ENCODE results near the gene TFF2.

TFF2 gene

DNA sequence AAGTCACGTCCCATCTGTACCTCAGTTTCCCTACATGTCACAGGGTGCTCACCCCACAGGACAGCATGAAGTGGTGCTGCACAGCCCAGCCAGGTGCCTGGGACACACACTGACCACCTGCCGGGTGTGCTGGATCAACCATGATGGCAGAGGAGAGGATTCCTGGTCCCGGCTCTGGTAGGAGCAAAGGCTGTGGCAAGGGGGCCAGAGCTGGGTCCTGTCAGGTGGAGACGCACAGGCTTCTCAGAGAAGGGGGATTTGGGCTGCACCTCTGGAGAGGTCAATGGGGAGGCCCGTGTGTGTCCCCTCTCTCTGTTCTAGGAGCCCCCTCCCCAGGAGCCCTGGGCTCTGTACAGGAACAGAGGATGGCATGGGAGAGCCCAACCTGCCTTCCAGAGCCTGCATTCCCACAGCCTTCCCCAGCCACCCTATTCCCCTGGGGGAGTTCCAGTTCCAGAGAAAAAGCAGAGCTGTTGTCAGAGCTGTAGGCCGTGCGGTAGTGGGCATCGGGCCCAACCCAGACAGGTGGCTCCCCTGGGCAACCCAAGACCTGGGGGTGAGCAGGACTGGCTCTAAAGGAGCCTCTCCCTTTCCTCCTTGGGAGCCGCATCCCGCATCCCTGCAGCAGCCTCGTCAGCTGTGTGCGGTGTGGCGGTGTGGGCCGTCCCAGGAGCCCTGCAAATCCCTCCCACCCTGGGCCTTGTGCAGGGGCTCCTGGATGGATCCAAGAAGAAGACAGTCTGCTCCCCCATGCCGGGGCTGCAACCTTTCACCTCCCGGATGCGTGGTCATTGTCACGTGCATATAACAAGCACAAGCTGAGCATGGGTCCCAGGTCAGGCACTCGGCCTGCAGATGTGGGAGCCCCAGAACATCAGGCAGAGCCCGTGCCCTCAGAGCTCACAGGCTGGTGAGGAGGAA, 32.7 kb downstream of the TFF2 start:
- DNase-seq, result no peak

DNA sequence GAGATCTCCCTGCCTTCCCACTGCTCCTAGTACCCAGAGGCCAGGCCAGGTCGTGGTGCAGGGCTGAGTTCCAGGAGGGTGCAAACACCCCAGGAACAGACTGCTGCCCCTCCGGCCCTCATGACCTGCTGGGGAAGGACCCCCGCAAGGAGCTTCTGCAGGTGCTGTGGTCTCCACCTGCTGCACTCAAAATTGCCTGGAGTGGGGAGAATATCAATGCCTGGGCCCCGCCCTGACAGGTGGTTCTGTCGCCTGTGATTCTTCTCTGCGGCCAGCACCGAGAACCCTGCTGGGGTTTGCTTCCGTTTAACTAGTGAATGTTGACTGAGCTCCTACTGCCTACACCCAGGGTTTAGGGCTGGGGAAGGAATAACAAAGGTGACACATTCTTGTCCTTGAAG, 33.5 kb downstream of the TFF2 start:
- no peak for DNase-seq

DNA sequence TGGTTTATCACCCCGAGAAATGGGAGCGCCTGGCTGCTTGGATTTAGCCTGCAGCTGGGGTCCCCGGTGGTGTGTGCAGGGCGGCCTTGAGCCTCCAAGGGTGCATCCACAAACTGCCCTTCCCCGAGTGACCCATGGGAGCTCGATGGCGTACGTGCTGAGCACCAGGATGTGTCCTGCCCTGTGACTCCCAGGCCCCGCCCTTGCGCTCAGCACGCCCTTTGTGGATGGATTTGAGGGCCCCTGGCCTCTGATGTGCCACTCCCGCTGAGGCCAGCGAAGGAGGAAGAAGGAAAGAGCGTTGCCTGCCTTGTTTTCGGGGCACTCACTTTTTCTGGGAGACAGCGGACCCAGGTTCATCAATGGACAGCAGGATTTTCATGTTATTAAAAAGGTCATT, 33.9 kb downstream of the TFF2 start:
- DNase-seq, result no peak

DNA sequence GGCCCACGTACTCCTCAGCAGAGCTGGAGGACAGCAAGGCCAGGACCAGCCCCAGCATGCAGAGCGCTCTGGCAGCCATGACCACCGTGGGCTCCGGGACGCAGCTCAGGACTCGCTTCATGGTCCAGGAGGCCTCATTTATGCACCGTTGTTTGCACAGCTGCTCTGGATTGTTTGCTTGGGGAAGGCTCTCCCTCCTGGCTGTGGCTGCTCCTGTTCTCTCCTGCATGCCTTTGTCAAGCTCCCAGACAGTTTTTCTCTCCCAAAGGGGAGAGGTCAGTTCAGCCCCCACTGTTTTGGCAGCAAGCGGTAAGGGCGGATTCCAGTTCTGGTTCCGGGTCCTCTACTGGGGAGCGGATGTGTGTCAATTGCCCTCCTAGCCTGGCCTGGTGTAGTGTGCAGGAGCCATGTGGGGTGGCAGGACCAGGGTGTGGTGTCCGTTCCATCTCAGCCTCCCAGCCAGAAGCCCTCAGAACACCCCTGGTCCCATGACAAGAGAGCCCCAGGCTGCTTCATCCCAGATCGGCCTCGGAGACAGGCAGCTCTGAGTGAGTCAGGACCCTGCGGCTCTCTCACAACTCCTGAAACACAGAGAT, 35.4 kb downstream of the TFF2 start, which contains the start of gene TFF3:
TFF3 (minus strand) TSS at position 114 of the 596 bp plus-strand sequence; CDS start at position 79, 35 bp downstream.
- DNase-seq, result no peak

DNA sequence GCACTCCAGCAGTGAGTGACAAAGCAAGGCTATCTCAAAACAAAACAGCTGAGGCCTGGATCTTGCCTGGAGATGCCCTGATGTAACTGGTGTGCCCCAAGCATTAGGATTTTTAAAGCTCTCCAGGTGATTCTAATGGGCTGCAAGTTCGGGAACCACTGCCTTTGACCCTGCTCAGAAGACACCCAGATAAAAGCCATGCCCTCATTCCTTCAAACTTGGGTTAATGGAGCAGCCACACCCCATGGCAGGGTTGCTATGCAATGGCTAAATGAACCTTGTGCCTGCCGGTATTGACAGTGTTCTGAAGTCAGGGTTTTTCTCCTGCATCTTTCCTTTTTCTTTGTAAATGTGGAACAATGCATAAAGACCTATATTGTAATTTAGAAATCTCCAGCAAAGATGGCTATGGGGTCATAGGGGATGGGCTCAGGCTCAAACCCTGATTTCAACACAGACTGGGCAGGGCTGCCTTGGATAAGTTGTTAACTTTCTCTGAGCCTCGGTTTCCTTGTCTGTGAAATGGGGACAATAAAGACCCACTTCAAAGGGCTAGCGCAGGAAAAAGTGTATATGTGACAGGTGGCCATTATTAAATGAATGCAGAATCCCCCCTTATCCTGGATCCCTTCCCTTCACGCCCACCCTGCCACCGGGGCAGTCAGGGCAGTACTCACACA, 36.0 kb downstream of the TFF2 start:
- DNase-seq, result no peak

DNA sequence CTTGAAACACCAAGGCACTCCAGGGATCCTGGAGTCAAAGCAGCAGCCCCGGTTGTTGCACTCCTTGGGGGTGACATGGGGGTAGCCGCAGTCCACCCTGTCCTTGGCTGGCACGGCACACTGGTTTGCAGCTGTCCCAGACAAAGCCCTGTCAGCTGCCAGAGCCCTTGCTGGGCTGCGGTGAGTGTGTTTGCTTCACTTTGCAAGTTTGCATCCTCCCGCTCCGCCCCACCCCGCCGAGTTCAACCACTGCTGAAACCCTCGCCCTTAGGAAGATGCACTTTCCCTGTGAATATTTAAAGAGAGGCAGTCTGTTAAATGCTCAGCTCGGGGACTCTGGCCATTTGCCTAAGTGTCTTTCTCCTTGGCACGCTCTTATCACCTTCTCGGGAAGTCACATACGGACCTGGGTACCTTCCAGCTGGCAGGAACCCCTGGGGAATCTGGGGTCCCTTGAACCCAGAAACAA, 37.3 kb downstream of the TFF2 start:
- no peak for DNase-seq

DNA sequence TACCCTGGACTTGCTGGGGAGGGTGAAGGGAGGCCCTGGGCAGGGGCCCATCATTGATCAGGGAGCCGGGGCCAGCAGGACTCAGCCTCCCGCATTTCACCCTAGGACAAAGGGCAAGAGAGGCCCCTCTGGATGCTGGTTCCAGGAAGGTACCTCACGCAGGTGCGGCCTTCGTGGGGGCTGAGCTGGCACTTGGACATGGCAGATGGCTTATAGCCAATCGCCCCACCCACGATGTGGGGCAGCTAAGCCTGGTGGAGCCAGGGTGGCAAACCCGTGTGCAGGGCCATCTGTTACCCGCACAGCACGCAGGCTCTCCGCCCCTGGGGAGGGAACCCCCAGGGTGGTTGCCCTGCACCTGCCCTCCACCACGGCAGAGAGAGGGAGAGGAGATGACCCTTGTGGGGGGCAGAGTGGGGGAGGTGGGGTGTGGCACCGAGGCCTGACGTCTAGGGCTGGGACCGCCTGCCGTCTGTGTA, 38.1 kb downstream of the TFF2 start:
- DNase-seq, result no peak

DNA sequence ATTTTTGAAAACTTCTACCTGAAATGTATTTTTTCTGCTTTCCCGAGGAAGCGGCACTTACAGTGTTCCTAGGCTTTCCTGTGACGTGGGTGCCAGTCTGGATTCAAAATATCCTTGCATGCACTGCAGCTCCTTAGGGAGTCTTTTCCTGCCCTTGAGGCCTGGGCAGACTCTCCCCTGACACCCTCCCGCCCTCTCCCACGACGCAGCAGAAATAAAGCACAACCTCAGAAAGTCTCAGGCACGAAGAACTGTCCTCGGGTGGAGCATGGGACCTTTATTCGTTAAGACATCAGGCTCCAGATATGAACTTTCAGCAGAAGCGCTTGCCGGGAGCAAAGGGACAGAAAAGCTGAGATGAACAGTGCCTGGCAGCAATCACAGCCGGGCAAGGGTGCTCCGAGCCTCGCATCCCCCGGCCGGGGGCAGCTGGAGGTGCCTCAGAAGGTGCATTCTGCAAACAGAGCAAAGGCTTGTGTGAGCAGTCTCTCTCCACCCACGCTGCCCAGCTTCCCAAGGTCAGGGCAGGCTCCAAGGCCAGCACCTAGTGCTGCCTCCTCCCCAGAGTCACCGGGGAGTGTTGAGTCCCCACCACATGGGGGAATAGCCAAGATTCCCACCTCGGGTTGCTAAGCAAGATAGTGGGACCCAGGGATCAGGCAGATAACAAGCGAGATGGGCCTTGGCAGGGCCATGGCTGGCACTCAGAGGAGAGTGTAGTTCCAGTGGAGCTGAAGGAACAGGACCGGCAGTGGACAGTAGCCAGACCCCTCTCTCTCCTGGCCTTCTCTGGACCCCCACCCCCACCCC, 38.8 kb downstream of the TFF2 start:
- DNase-seq, result no peak

DNA sequence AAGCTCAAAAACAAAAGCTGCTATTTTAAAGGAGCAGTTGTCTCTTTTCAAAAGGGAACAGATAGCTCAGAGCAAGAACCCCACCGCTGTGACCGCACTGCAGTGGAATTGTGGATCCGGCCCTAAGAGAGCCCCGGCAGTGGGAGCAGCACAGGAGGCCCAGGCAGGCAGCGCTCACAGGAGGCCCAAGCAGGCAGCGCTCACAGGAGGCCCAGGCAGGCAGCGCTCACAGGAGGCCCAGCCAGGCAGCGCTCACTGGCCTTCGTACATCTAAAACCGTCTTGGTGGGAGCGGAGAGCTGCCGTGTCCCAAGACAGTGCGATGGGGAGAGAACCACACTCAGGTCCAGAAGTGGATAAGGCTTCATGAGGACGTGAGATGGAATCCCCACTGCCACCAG, 39.6 kb downstream of the TFF2 start:
- no peak for DNase-seq

DNA sequence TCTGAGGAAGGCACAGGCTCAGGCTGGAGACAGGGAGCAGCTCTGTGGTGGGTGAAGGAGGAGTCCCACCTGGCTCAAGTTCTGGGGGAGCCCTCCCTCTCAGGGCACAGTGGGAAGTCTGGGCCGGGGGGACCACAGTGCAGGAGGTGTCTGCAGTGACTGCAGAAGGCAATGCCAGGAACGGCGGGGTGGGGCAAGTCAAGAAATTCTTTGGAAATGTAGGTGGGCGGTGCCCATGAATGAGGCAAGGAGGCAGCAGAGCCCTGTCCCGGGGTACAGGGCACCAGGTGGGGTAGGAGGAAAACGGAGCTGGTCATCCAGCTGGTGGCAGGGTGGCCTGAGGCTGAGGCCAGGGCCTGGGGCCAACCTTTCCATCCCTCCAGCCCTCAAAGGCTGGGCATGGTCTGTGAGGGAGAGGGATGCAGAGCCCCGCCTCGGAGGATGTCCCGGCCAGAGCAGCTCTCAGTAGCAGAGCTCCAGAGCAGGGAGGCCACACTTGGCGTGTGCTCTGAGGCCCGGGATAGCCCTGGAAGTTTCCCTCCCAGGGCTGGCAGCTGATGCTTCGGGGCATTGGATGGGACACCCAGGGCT, 40.3 kb downstream of the TFF2 start:
- DNase-seq, result no peak

DNA sequence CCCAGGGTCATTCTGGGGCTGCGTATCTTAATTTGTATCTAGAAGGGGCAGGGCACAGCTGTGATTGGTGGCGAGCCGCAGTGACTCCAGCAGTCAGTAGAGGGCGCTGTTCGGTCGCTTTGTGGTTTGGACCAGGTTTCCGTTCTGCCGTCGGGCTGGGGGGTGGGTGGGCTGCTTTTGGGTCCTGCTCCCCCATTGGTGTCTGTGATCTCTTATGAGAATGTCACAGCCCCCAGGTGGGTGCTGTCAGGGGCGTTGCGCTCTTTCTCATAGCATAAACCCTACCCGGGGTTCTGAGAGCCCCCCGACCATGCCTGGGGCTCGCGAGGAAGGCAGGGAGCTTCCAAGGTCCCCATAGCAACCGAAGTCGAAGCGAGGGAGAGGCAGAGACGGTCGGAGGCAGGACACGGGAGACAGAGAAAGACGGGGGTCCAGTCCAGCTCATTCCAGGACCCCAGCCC, 41.0 kb downstream of the TFF2 start:
- DNase-seq, result peak; percentile 75

DNA sequence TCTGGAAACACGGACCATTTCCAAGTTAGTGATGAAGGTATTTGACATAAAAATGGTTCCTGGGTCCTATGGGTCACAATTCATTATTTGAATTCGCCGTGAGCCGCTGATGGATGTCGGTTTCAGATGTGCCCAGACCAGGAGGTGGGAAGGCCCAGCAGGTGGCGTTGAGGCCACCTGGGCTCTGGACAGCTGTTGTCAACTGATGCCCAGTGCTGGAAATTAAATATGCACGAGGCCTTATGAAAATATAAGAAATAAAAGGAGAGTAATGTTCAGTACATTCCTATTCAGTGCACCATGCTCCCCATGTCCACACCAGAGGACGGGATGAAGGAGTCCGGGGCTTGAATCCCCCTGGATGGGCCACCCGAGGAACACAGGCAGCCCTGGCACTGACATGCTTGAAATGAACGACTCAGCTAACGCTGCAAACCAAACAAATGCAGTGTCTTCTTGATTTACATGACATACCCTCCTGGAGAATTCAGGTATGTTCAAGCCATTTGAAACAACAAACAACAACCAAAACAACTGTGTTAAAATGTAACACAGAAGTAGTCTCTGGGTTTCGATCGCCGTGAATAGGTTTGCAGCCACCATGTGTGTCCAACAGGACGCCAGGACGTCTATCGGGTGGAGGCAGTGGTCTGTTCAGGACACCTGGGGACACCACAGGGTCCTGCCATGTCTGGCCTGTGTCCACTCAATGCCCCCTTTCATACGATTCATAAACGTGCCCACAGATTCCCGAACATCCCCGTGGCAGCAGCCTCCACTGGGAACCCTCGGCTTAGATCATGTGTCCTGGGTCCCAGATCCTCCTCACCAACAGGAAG, 41.7 kb downstream of the TFF2 start:
- no peak for DNase-seq

DNA sequence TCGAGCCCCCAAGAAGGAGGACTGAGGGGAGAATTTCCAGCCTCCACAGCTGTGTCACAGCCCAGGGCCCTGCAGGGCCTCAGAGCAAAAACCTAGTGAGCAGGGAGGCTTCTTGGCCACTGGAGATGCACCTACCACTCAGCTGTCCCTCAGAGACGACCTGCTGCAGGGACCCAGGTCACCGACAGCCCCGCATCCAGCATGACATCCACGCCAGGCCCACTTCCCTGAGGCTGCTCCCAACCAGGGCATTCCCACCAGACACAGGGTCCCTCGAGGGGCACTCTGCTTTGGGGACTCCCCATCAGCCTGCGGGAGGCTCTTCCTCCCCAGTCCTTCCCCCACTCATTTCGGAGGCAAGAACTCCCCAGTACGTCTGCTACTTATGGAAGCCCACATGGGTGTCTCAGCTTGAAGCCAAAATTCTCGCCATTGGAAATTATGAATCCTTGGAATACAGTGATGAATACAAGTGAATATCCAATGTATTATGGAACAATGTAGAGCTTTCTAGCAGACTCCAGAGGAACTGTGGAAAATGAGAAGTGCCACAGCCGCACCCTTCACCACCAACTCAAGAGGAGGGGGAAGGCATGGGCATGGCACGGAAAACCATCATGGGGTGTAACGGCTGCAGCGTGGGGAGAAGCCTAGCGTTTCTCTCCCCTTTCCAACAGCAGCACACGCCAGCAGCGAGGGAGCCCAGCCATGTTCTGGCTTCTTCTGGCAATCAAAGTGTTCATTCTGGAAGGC, 42.5 kb downstream of the TFF2 start:
- no peak for DNase-seq

DNA sequence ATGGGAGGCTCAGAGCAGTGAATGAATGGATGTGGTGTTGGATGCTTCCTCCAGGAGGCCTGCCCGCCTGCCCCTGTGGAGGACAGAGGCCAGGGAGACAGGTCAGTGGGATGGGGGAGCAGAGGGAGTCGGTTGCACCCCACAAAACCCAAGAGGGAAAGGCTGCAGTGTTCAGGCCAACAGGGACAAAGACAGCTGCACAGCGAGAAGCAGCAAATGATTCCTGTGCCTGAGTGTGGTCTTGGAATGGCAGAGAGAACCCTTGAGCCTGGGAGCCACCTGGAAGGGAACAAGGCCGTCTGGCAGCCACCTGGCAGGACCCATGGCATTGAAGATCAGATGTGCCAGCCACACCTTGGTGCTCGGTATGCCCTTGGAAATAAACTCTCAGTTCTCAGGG, 43.7 kb downstream of the TFF2 start:
- no peak for DNase-seq

DNA sequence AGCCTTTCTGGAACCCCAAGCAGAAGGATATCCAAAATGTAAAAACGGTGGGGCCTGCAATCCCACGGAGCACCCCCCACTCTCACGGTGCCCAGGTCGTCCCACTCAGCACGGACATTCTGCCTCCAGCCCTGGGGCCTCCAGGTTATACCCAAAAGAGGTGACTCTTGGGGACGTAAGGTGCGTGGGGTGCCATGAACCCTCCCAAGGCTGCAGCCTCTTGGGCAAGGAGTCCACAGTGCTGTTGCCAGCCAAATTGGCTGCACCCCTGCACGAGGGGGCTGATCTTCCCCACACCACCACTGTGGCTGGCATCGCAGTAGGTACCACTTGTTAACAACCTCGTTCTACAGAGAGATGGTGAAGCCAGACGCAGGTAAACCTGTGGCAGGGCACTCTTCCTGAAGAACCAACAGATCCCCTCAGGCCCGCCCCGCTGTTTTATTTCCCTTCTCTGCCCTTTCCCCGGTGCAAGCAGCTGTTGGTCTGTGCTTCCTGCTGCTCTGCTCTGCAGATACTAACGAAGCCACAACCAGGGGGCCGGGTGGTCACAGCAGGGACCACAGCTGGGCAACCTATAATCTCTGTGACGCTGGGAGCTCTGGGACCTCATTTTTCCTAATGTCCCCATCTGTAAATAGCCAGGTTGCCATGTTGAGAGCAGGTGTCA, 44.3 kb downstream of the TFF2 start:
- no peak for DNase-seq

DNA sequence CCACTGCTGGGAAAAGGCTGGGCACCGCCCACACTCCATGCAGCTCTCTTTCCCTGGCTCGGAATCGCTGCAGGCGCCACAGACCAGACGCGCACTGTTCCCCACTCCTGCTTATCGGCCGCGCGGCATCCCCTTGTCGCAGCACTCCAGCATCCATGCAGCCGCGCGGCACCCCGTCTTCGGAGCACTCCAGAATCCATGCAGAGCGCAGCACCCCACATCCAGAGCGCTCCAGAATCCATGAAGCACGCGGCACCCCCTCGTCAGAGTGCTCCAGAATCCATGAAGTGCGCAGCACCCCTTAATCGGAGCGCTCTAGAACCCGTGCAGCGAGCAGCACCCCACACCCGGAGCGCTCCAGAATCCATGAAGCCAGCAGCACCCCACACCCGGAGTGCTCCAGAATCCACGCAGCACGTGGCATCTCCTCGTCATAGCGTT, 45.1 kb downstream of the TFF2 start:
- DNase-seq, result no peak

DNA sequence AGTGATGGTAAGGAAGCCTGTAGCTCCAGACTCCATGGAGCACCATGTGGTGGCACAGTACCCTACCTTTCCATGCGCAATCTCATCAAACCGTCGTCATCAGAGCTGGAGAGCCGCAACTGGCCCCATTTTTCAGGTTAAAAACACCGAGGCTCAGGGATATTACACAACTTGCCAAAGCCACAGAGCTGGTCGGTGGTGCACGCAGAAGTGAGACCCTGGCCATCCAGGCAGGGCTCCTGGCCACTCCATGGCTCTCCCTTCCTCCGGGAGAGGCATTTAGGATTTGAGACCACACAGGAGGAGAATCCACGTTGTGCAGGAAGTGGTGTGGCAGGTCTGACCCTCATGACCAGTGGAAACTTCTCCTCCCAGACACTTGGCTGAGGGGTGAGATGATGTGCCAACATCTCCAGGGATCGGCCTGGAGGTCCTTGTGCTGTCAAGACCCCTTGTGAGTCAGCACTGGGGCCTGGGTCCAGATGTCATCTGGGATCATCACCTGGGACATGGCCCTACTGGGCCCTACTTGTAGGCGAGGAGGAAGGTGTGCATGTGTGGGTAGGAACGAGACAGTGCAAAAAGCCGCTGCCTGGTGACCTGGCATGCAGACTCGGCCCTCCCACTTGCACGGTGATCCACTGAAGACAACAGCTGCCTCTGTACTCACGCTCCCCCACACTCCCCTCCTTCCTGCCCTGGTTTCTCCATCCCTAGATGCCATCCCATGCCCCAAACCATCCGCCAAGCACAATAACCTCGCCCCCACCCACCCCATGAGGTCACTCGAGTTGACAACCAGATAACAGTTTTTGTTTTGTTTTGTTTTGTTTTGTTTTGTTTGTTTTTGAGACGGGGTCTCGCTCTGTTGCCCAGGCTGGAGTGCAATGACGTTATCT, 46.0 kb downstream of the TFF2 start:
- DNase-seq, result no peak

DNA sequence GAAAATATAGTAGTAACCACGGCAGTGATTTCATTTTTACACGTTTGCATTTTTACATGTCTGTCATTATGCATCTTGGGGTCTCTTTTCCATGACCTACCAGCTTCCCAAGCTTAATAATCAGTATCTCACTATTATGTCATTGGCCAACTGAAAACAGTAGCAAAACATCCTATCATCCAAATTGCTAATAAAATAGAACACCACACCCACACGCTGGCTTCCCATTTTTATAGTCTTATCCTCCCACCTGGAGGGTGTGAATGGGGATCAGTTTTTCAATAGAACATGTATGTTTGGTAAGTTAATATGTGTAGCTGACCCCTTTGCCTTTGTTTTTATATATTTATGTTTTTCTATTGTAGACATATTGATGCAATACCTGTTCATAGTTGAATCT, 47.4 kb downstream of the TFF2 start:
- DNase-seq, result no peak

DNA sequence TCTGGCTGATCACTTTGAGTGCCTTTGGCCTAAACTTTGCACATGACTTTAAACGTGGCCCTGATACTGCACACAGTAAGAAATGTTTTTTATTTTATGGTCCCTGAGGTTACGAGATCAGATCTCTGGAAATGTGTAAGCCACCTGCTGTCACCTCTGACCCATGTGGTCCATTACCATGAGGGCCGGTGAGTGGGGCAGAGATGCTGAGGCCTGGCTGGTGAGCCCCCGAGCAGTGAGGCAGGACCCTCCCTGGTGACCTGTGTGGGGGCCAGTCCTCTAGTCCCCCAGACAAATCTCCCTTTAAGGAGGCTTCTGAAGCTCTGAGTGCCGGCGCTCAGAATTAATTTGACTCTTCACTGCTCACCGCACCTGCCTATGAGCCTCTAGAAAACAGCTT, 48.0 kb downstream of the TFF2 start:
- no peak for DNase-seq

Measured in stimulated activated CD4-positive, alpha-beta T cell treated with anti-CD3 and anti-CD28 coated beads, Interleukin-4, amount 100 ng/mL, for 24 hours (primary cell).